Astrocyte of the hippocampus (primary cell): ENCODE measurements around the gene NUMB.

Experiments used
- DNase-seq: peaks from one replicate; pipeline ENCODE4 v3.0.0; 2011; ENCODE audit warnings: low read depth, low spot score

The NUMB gene

DNA sequence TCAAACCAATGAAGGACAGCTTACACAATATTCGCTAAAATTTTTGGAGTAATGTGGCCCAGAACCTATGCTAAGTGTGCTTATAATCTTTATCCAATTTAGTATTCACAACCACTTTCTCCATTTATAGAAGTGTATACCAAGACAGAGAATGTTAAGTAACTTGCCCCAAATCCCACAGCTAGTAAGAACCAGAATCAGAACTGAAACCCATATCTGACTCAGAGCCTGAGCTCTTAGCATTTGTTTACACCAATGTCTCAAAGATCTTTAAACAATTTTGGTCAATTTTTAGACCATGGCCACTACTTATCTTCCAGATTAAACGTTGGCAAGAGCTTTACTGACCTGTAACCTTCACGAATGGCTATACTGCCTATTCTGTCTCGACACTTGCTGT lies 168.1 kb downstream of the NUMB start:
- no peak for DNase-seq

GRCh38 chr14:73289729-73290128 lies 168.6 kb downstream of the NUMB start:
- no peak for DNase-seq

DNA sequence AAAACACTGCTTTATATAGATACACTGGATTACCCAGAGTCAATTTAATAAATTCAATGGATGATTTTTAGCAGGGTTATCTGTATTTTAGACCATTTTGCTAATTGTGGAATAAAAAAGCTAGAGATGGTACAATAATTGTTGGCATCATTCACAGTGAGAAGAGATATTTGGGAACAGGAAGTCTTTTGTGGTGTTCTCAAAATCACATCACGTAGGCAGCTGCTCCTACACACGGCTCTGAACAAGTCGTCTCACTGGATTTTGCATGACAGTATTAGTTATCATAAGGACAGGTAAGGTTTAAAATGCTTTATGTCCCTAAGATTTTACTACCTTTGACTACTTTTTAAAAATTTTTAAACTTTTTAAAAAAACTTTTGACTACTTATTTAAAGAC lies 169.0 kb downstream of the NUMB start:
- DNase-seq = no peak

DNA sequence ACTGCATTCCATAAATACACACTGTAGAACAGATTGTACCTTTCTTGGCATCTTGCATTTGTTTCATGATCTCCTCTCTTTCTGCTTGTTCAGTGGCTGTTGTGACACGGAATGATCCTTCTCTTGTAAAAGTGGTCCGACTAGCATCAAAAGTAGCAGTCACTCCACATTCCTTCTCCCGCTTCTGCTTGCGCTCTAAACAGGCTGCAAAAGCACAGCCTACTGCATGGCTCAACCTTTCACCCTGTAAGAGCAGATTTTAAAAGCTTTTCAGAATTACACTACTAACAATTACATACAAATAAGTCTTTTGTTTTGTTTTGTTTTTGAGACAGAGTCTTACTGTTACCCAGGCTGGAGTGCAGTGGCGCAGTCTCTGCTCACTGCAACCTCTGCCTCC lies 171.3 kb downstream of the NUMB start:
- DNase-seq = no peak

DNA sequence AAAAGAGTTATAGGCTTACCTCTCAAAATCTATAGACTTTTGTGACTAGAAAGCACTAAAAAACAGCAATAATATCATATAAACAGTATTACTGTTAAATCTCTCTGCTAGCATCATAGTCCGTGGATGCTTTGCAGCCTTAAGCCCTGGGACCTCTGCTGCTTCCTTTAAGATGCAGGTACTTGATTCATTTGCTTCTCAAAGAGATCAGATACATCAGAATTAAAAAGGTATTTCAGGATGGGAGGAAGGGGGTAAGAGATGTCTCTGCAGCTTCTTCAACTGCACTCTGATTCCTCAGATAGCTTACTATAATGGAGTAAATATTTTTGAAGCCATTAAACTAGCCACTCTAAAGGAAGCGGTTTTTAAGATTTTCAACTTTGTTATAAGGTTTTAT lies 171.7 kb downstream of the NUMB start:
- no peak for DNase-seq

GRCh38 chr14:73285979-73286378 lies 172.4 kb downstream of the NUMB start:
- DNase-seq = no peak

DNA sequence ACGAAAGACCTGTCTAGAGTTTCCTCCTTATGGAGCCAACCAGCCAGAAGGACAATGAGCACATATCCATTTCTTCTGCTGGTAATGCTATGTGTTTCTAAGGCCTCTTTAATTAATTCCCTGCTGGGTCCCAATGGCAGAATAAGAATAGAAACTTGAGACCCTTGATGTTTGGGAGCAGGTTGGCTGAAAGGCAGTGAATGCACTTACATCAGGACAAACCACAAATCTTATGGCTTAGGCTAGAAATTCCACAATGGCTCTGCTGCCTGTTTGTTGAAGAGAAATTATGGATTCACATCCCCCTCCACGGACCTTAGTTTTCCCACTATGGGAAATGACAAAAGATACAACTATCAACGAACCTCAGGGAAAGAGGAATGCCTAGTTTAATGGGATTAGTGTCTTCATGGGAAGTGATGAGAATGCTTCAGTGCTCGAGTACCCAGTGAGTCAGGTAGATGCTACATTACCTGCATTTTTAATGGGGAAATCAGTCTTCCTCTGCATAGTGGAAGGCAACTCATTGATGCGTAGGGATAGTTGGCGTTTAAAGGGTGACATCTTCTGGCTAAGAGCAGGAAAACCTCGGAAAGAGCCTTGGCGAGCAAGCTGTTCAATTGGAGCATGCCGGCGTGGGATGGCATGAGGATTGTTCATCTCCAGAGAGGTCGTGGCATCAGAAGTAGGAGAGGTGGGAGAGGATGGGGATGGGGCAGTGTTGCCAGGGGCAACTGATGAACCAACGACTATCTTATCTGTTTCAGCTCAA lies 174.6 kb downstream of the NUMB start:
- peak; percentile 64 for DNase-seq

- no peak for DNase-seq
These were observed 177.4 kb downstream of the NUMB start for GRCh38 chr14:73280903-73281302.

DNA sequence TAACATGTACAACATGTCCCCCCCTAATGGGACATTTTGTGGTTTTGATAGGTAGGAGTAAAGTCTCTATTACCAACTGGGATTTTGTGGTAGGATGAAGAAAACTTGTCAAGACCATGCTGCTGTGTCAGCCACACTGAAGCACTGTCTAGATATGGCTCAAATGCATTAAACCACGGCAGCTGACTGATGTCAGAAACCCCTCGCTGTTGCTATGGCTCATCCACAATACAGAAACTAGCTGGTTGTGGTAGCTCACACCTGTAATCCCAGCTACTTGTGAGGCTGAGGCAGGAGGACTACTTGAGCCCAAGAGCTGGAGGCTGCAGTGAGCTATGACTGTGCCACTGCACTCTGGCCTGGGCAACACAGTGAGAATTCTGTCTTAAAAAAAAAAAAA lies 181.0 kb downstream of the NUMB start:
- no peak for DNase-seq

GRCh38 chr14:73276836-73277235 lies 181.5 kb downstream of the NUMB start:
- no peak for DNase-seq

DNA sequence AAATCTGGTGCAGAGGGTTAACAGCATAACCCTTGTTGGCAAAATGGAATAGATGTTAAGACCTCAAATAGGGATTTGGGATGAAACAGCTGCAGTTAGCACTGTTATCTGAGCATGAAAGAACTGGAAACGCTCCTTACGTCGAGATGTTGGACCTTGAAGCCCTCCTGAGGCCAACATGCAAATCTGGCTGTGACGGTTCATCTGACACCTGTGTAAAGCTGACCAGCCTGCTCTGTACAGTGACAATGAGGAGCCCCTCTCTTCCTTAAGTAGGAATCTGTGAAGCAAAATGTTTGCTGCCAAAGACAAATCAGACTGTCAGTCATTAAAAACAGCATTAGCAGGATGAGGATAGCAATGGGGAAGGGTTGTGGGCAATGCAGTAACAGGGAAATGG lies 184.5 kb downstream of the NUMB start:
- DNase-seq = no peak

- DNase-seq = no peak
These were observed 186.0 kb downstream of the NUMB start for GRCh38 chr14:73272393-73272792.

DNA sequence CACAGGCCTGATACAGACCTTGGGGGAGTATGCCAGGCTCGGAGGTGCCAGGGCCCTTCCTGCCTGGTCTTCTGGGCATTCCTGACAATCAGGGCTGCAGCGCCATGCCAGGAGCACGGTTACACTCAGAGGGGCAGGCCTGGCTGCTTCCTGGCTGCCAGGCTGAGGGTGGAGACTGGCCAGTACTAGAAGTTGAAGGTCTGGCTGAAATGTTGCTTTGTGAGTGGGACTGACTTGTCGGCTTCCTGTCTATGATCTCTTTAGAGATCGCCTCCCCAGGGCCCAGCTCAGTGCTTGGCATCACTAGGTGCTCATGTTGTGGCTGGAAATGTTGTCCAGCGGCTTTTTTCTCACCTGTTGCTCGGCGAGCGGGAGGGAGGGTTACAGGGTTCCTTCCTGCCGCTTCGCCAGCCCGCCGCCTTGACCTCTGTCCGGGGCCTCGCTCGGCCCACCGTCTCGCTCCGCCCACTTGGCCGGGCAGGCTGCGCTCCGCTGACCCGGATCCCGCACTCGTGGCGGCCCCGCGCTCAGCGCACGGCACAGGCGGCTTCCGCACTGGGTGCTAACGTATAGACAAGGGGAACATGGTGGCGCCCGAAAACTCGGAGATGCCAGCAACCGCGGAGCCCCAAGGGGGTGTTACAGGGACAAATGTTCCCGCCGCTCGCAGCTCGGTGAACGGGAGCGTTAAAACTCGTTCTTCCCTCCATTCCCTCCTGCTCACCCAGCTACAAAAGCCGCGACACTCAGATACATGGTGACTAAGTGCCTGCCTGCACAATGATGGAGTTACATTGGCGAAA lies 188.4 kb downstream of the NUMB start:
- peak; percentile 64 for DNase-seq

- no peak for DNase-seq
These were observed 190.9 kb downstream of the NUMB start for GRCh38 chr14:73267474-73267873.

DNA sequence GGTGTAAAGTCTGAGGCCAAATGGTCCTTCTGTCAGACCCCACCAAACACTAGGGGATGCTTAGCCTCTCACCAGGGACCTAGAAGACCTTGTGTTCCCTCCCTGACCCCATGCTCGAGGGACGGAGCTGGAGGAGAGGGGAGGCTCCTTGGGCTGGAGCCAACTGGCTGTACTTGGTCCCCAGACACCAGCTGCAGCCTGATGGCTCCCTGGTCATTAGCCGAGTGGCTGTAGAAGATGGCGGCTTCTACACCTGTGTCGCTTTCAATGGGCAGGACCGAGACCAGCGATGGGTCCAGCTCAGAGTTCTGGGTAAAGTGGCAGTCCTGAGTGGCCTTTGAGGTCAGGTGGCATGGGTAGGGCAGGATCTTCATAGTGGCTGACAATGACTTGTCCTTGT lies 192.0 kb downstream of the NUMB start:
- no peak for DNase-seq

- no peak for DNase-seq
These were observed 192.7 kb downstream of the NUMB start for GRCh38 chr14:73265721-73266046.

DNA sequence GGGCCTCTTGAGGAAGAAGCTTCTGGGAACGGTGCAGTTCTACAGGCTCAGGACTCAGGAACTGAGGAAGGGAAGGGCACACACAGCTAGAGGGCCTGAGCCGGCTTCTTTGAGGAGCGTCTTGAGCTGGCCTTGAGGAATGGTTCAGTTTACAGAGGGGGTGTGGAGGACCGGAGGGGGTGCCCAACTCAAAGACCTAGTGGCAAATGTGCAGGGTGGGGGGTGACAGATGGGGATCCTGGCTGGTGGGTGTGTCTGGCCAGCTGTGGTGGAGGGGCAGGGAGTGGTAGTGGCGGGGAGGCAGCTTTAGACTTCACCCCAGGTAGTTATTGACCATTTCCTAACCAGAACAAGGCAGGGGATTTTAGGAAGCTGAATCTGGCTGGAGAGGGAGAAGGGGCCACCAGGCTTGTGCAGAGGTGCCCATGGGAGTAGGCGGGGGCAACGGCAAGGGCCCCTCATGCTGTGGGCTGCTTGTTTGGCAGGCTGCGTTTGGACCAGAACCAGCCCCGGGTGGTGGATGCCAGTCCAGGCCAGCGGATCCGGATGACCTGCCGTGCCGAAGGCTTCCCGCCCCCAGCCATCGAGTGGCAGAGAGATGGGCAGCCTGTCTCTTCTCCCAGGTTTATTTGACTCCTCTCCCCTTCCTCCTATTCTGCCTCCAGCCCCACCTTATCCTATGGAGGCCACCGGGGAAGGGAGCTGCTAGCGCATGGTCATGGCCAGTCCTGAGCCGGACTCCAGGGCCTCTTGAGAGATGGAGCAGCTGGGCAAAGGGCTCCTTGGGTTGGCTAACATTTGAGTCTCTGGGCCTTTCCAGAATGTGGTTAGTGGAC lies 193.2 kb downstream of the NUMB start:
- DNase-seq = no peak

DNA sequence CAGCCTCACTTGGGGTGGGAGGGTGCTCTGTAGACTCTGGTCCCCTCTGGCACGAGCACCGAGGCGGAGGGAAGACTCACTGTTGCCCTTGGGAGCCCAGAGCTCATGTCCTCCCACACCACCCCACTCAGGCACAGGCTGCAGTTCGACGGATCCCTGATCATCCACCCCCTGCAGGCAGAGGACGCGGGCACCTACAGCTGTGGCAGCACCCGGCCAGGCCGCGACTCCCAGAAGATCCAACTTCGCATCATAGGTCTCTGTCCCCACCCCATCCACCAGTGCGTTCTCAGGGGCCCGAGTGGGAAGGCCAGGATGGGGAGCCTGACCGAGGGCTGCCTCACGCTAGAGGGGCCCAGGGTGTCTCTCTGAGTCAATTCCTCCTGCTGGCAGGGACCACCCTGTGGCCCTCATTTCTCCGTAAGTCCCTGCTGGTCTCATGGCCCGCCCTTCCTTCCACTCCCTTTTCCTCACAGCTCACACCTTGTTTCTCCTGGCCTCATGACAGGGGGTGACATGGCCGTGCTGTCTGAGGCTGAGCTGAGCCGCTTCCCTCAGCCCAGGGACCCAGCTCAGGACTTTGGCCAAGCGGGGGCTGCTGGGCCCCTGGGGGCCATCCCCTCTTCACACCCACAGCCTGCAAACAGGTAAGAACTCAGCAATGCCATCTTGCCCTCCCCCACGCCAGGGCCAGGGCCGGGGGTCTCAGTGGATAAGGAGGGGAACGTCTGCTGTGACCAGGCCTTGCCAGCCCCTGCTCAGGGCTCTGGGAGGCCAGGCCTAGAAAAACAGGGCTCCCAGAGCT lies 194.1 kb downstream of the NUMB start:
- no peak for DNase-seq

DNA sequence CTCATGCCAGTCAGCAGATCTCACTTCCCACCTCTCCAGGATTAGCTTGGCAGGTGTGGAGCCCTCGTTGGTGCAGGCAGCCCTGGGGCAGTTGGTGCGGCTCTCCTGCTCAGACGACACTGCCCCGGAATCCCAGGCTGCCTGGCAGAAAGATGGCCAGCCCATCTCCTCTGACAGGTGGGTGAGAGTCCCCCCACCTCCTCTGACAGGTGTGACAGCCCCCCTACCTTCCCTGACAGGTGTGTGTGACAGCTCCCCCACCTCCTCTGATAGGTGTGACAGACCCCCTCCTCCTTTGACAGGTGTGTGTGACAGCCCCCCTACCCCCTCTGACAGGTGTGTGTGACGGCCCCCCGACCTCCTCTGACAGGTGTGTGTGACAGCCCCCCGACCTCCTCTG lies 194.7 kb downstream of the NUMB start:
- no peak for DNase-seq

DNA sequence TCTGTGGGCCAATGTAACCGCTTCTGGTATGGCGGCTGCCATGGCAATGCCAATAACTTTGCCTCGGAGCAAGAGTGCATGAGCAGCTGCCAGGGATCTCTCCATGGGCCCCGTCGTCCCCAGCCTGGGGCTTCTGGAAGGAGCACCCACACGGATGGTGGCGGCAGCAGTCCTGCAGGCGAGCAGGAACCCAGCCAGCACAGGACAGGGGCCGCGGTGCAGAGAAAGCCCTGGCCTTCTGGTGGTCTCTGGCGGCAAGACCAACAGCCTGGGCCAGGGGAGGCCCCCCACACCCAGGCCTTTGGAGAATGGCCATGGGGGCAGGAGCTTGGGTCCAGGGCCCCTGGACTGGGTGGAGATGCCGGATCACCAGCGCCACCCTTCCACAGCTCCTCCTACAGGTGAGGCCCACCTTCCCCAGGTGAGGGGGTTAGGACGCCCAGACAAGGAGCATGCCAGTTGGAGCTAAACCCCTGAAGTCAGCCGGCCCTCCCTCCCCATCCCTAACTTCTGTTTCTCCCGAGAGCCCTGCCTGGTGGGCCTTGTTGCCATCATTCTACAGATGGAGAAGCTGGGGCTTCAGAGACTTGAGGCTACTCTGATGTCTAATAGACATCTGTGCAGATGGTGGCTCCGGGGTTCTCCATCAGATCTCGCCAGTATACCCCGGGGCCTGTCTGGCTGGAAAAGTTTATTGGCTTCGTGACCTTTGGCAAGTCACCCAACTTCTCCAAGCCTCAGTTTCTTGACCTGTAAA lies 195.7 kb downstream of the NUMB start:
- DNase-seq = no peak
